22Rv1 (cell line): ENCODE measurements around the gene CDKL1.

Source experiments
- CTCF ChIP-seq: fragments of 450-650 bp; IDR thresholded peaks from 2 replicates; pipeline ENCODE4 v1.5.1; 2017; ENCODE audit warnings: mild to moderate bottlenecking
- ZFX ChIP-seq: fragments of 450-650 bp; IDR thresholded peaks from 2 replicates; pipeline ENCODE4 v1.6.1; 2017; ENCODE audit warnings: antibody characterized with exemption, borderline replicate concordance

- no peak for TF ChIP-seq CTCF
- no peak for TF ChIP-seq ZFX
Observed at GRCh38 chr14:50344116-50344775, 52.4 kb downstream of the CDKL1 start.
